AG04450 (cell line): ENCODE data around the gene RPL19. TPM values are rescaled to one million over a fixed set of nuclear protein-coding genes. Genes with fewer than 3 reads are reported as not detected.

Experiments
- CTCF ChIA-PET: fragments of 300-600, 350-600 bp; formaldehyde crosslinking; extraction: SDS; loops from one replicate; lab custom pipeline; 2022; ENCODE audit warnings: antibody characterized with exemption, inconsistent platforms; lab: Charles Lee
- POLR2A ChIA-PET: fragments of 350-600 bp; formaldehyde crosslinking; extraction: SDS; loops from one replicate; lab custom pipeline; 2021; ENCODE audit warnings: antibody characterized with exemption, inconsistent platforms; lab: Yijun Ruan, JAX
- DNase-seq: peaks from one replicate; pipeline ENCODE4 v3.0.0-alpha.2; 2011; ENCODE audit warnings: low read depth, low spot score
- H3K27ac ChIP-seq: one replicate; pipeline ENCODE4 v1.5.1; 2012; ENCODE audit warnings: low read depth, low read length, control low read depth
- H3K27me3 ChIP-seq: one replicate; pipeline ENCODE4 v1.6.0; 2012; ENCODE audit warnings: low read length; ENCODE audit not compliant: control insufficient read depth, insufficient read depth
- H3K4me3 ChIP-seq: 2 replicates; pipeline ENCODE4 v1.5.1; 2011; ENCODE audit warnings: mild to moderate bottlenecking, low read depth, low read length, control low read depth
- H3K9me3 ChIP-seq: 2 replicates; pipeline ENCODE4 v1.5.1; 2012; ENCODE audit warnings: low read length; ENCODE audit not compliant: control insufficient read depth, insufficient read depth
- CTCF ChIP-seq: IDR thresholded peaks from 2 replicates; pipeline ENCODE4 v1.5.1; 2011; ENCODE audit warnings: low read depth, low read length, control low read depth, inconsistent platforms
- polyA plus RNA-seq: library from polyadenylated mRNA; depleted of rRNA; stranded (reverse); fragments of >200 nt; gene quantifications from 2 replicates; pipeline ENCODE4 v1.2.3, GENCODE V29; 2011

The RPL19 gene
- polyA plus RNA-seq, 1 experiment, result 1,791 TPM

GRCh38 chr17:39164675-39165143 lies 35.4 kb upstream of the RPL19 start:
- Histone ChIP-seq H3K4me3 (peak overlapping the region; percentile 63), H3K27ac (no peak overlapping the region), H3K27me3 (peaks cover 32% of the 10 kb centered on the region), H3K9me3 (peaks cover 4% of the 10 kb centered on the region; the same call in 1 of the 2 replicates)
- peak; percentile 87 for TF ChIP-seq CTCF
- POLR2A ChIA-PET, result interaction anchor here (0.6 to 1.4 kb wide), 6 partner anchors 10 to 166 kb away, joined by 3 to 13 read pairs (median 3); partner anchors contain the start of gene RPL19
- DNase-seq, result peak; percentile 76
- CTCF ChIA-PET, result interaction anchor here (0.6 to 3.8 kb wide), 37 partner anchors 9 to 297 kb away, joined by 3 to 54 read pairs (median 4); partner anchors contain the start of genes LASP1NB and PLXDC1

- TF ChIP-seq CTCF, result no peak
- ChIA-PET POLR2A (interaction anchor here (0.6 to 1.4 kb wide), 5 partner anchors 9 to 160 kb away, joined by 3 to 13 read pairs (median 3); partner anchors contain the start of gene RPL19), CTCF (interaction anchor here (0.6 to 3.8 kb wide), 35 partner anchors 9 to 297 kb away, joined by 3 to 54 read pairs (median 4); partner anchors contain the start of gene LASP1NB)
- peak overlapping the region; percentile 63 for H3K4me3 ChIP-seq
- no peak overlapping the region for H3K27ac ChIP-seq
- peaks cover 32% of the 10 kb centered on the region for H3K27me3 ChIP-seq
- no peak for DNase-seq
- H3K9me3 ChIP-seq, result peaks cover 4% of the 10 kb centered on the region; the same call in 1 of the 2 replicates
Observed at GRCh38 chr17:39165178-39165840, 34.8 kb upstream of the RPL19 start.

GRCh38 chr17:39165841-39166349 lies 34.2 kb upstream of the RPL19 start, which contains the start of gene ARL5C:
ARL5C (minus strand) TSS chr17:39166161; CDS start chr17:39165760, 401 bp downstream.
- no peak for TF ChIP-seq CTCF
- peaks cover 4% of the 10 kb centered on the region; the same call in 1 of the 2 replicates for H3K9me3 ChIP-seq
- H3K27ac ChIP-seq, result no peak within 1 kb of the TSS
- POLR2A ChIA-PET, result no interaction called here
- CTCF ChIA-PET, result interaction anchor here (1.0 to 3.8 kb wide), 6 partner anchors 9 to 182 kb away, joined by 3 to 54 read pairs (median 25); no protein-coding TSS in a partner anchor
- H3K4me3 ChIP-seq, result peak within 1 kb of the TSS; percentile 63
- no peak for DNase-seq
- H3K27me3 ChIP-seq, result peaks cover 32% of the 10 kb centered on the region

- no peak for DNase-seq
- POLR2A ChIA-PET, result no interaction called here
- no peak overlapping the region for H3K4me3 ChIP-seq
- no peak for TF ChIP-seq CTCF
- peaks cover 4% of the 10 kb centered on the region; the same call in 1 of the 2 replicates for H3K9me3 ChIP-seq
- H3K27ac ChIP-seq, result no peak overlapping the region
- CTCF ChIA-PET, result interaction anchor here (0.5 to 3.8 kb wide), 6 partner anchors 9 to 266 kb away, joined by 3 to 54 read pairs (median 15); no protein-coding TSS in a partner anchor
- peaks cover 32% of the 10 kb centered on the region for H3K27me3 ChIP-seq
Observed at GRCh38 chr17:39166437-39167335, 33.4 kb upstream of the RPL19 start.
